ENCODE measurements around the gene GSTO2. TPM values are rescaled to one million over a fixed set of nuclear protein-coding genes. Genes with fewer than 3 reads are reported as not detected.

Gene GSTO2
- total and polyA plus RNA-seq, 2 of the 13 experiments (the other 11 are each of a cell fraction or from before 2014, with no cell fraction given) = 2.1 to 7.9 TPM

GRCh38 chr10:104253106-104253505, 15.9 kb upstream of the GSTO2 start (continued):
- TF ChIP-seq KAT2B (IDR thresholded peaks at IDR 0.05; ENCODE audit: borderline replicate concordance, low read depth, low read length) (no peak), MBNL3 (CRISPR knock-in tag; conservative IDR thresholded peaks at IDR 0.05) (no peak), SP2 (CRISPR knock-in tag; IDR thresholded peaks at IDR 0.05) (no peak), REST (IDR thresholded peaks at IDR 0.05; ENCODE audit: borderline replicate concordance in 1 of 2, low read depth in 1 of 2, low read length in 2 of 2) (peak in 1 of 2 experiments; percentile 74; a peak in 2 of 4 replicates), ZNF619 (CRISPR knock-in tag; IDR thresholded peaks at IDR 0.05) (no peak), CTCF (CRISPR knock-in tag; IDR thresholded peaks at IDR 0.05) (no peak), ZNF292 (CRISPR knock-in tag; IDR thresholded peaks at IDR 0.05; ENCODE audit: borderline replicate concordance, low read depth) (no peak), ZNF335 (CRISPR knock-in tag; IDR thresholded peaks at IDR 0.05) (no peak), HOMEZ (CRISPR knock-in tag; IDR thresholded peaks at IDR 0.05; ENCODE audit: low read depth) (peak; percentile 62; the same call in 1 of the 2 replicates), ZNF792 (CRISPR knock-in tag; IDR thresholded peaks at IDR 0.05) (peak; percentile 67; the same call in 1 of the 2 replicates), GTF2F1 (IDR thresholded peaks at IDR 0.05; ENCODE audit: low read length) (no peak), ETV6 (CRISPR knock-in tag; conservative IDR thresholded peaks at IDR 0.05) (no peak), FLYWCH1 (CRISPR knock-in tag; IDR thresholded peaks at IDR 0.05) (no peak), MLX (CRISPR knock-in tag; IDR thresholded peaks at IDR 0.05) (peak; percentile 53; the same call in 1 of the 2 replicates), FOXA1 (IDR thresholded peaks at IDR 0.05) (0 out of 2 replicates have a peak, but pooled peaks have one; percentile 50), FOXA1 (CRISPR knock-in tag; IDR thresholded peaks at IDR 0.05) (peak; percentile 92), PPARG (CRISPR knock-in tag; conservative IDR thresholded peaks at IDR 0.05) (peak; percentile 82)
- TF ChIP-seq, protein P1, sequence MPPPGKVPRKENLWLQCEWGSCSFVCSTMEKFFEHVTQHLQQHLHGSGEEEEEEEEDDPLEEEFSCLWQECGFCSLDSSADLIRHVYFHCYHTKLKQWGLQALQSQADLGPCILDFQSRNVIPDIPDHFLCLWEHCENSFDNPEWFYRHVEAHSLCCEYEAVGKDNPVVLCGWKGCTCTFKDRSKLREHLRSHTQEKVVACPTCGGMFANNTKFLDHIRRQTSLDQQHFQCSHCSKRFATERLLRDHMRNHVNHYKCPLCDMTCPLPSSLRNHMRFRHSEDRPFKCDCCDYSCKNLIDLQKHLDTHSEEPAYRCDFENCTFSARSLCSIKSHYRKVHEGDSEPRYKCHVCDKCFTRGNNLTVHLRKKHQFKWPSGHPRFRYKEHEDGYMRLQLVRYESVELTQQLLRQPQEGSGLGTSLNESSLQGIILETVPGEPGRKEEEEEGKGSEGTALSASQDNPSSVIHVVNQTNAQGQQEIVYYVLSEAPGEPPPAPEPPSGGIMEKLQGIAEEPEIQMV (CRISPR knock-in tag; IDR thresholded peaks at IDR 0.05; ENCODE audit: low read depth) = no peak
- TF ChIP-seq, protein P2, sequence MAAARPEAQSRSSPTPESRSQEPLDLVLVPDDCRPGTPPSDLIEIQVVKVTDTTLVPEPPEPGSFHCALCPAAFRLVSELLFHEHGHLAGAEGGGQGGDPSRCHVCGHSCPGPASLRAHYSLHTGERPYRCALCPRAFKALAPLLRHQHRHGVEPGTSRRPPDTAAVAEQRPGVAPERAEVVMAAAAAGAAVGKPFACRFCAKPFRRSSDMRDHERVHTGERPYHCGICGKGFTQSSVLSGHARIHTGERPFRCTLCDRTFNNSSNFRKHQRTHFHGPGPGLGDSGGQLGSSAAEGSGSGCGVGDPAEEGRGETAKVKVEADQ (CRISPR knock-in tag; IDR thresholded peaks at IDR 0.05; ENCODE audit: borderline replicate concordance) = no peak

Data from HepG2 (cell line).